ENCODE measurements around the gene RRAGD. TPM values are rescaled to one million over a fixed set of nuclear protein-coding genes. Genes with fewer than 3 reads are reported as not detected.

The RRAGD gene
- total and polyA plus RNA-seq, 3 donors from 2014 or later: 17.0 to 27.0 (median 19.4) TPM

DNA sequence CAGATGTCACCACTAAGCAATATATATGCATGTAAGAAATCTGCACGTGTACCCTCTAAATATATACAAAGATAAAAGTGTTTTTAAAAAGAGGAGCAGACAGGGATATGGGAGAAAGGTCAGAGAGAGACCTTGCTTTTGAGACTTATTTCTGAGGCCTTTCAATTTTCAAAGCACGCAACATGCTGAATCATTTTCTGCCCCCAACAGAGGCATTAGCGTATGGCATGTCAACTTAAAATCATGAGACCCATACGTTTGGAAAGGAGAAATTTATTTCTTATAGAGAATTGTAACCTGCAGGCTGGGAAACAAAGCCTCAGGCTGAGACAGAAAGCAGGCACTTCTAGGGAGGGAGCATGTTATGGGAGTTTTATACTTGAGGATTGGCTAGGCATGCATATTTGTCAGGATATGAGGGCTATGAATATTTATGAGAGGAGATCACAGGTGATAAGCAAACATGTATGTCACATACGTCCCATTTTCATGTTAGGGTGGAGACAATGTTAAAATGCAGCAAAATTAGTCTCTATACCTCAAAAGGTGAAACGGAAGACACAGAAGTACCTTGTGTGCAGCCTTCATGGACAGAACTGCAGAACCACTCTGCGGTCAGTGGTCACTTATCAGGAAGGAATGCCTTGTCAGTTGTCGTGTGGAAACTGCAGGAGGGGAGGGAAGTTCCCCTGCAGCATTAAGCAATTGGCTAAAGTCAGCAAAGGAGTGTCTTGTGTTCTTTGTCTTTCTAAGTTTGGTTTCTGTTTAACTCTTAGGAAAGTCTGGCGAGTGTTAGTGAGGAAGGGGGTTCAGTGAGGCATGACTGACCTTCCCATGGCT, 90.7 kb downstream of the RRAGD start:
- 85% methylated on average over 9 of the region's 9 CpGs for WGBS, 2 donors
- Histone ChIP-seq H3K36me3 (ENCODE audit: low read depth, missing control alignments) (no peaks in the 10 kb centered on the region), H3K4me3 (no peak overlapping the region), H3K27me3 (no peaks in the 10 kb centered on the region), H3K27ac (no peak overlapping the region), H3K9me3 (no peaks in the 10 kb centered on the region), H3K4me1 (no peaks in the 10 kb centered on the region)
- TF ChIP-seq CTCF (IDR thresholded peaks at IDR 0.05): no peak
- no peak for TF ChIP-seq POLR2A (IDR thresholded peaks at IDR 0.05)
- intact Hi-C loops (cut with DNase I; ENCODE audit: low total_unique reads): no loop called here
- no peak for DNase-seq

GRCh38 chr6:89320012-89320559, 92.0 kb downstream of the RRAGD start:
- Histone ChIP-seq H3K9me3 (no peaks in the 10 kb centered on the region), H3K4me3 (no peak overlapping the region), H3K27ac (no peak overlapping the region), H3K27me3 (no peaks in the 10 kb centered on the region), H3K36me3 (ENCODE audit: low read depth, missing control alignments) (no peaks in the 10 kb centered on the region), H3K4me1 (no peaks in the 10 kb centered on the region)
- TF ChIP-seq POLR2A (IDR thresholded peaks at IDR 0.05) (no peak), CTCF (IDR thresholded peaks at IDR 0.05) (no peak)
- intact Hi-C loops (cut with DNase I; ENCODE audit: low total_unique reads): no loop called here
- 91 to 92% methylated on average over 6 of the region's 6 CpGs for WGBS, 2 donors
- DNase-seq: no peak

- H3K27ac ChIP-seq: no peak overlapping the region
- DNase-seq: no peak
- intact Hi-C loops (cut with DNase I; ENCODE audit: low total_unique reads): no loop called here
These were observed 95.0 kb downstream of the RRAGD start for GRCh38 chr6:89317067-89317466.

GRCh38 chr6:89315249-89315885, 96.7 kb downstream of the RRAGD start, which contains the start of gene GABRR2:
TSS of gene GABRR2 (minus strand) at chr6:89315299. CDS start at chr6:89315165, 134 bp downstream.
- Histone ChIP-seq H3K4me3 (no peak within 1 kb of the TSS), H3K4me1 (peaks cover 14% of the 10 kb centered on the region), H3K27me3 (no peaks in the 10 kb centered on the region), H3K36me3 (ENCODE audit: low read depth, missing control alignments) (no peaks in the 10 kb centered on the region), H3K27ac (no peak within 1 kb of the TSS), H3K9me3 (no peaks in the 10 kb centered on the region)
- intact Hi-C loops (cut with DNase I; ENCODE audit: low total_unique reads): no loop called here
- TF ChIP-seq POLR2A (IDR thresholded peaks at IDR 0.05): no peak
- TF ChIP-seq CTCF (IDR thresholded peaks at IDR 0.05): no peak
- DNase-seq: no peak
- 90% methylated on average over 6 of the region's 6 CpGs for WGBS, 2 donors

More at GRCh38 chr6:89317067-89317466, 95.0 kb downstream of the RRAGD start:
- Histone ChIP-seq H3K4me3 (no peak overlapping the region), H3K4me1 (peaks cover 9% of the 10 kb centered on the region), H3K9me3 (no peaks in the 10 kb centered on the region), H3K36me3 (ENCODE audit: low read depth, missing control alignments) (no peaks in the 10 kb centered on the region), H3K27me3 (no peaks in the 10 kb centered on the region)
- TF ChIP-seq POLR2A (IDR thresholded peaks at IDR 0.05): no peak
- TF ChIP-seq CTCF (IDR thresholded peaks at IDR 0.05): no peak
